B cell (primary cell): ENCODE measurements around the gene WDR12.

Experiments
- EZH2 ChIP-seq: IDR thresholded peaks from 2 replicates; pipeline ENCODE4 v1.6.1; 2012; ENCODE audit warnings: borderline replicate concordance, low read depth, mild to moderate bottlenecking, moderate library complexity, low read length; ENCODE audit not compliant: insufficient read depth, poor library complexity, severe bottlenecking
- TF ChIP-seq, protein P1 (sequence below): fragments of 200-600 bp; IDR thresholded peaks from one replicate; pipeline ENCODE4 v1.8.0; 2022; ENCODE audit warnings: antibody characterized with exemption, mild to moderate bottlenecking

DNA sequence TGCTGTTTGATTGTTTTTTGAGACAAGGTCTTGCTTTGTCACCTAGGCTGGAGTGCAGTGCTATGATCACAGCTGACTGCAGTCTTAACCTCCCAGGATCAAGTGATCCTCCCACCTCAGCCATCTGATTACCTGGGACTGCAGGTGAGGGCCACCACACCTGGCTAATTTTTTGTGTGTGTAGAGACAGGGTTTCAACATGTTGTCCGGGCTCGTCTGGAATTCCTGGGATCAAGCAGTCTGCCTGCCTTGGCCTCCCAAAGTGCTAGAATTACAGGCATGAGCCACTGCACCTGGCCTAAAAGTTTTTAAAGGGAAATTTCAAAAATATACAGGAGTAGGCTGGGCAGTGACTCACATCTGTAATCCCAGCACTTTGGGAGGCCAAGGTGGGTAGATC, 23.0 kb upstream of the WDR12 start:
- TF ChIP-seq, protein P1, sequence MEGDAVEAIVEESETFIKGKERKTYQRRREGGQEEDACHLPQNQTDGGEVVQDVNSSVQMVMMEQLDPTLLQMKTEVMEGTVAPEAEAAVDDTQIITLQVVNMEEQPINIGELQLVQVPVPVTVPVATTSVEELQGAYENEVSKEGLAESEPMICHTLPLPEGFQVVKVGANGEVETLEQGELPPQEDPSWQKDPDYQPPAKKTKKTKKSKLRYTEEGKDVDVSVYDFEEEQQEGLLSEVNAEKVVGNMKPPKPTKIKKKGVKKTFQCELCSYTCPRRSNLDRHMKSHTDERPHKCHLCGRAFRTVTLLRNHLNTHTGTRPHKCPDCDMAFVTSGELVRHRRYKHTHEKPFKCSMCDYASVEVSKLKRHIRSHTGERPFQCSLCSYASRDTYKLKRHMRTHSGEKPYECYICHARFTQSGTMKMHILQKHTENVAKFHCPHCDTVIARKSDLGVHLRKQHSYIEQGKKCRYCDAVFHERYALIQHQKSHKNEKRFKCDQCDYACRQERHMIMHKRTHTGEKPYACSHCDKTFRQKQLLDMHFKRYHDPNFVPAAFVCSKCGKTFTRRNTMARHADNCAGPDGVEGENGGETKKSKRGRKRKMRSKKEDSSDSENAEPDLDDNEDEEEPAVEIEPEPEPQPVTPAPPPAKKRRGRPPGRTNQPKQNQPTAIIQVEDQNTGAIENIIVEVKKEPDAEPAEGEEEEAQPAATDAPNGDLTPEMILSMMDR = no peak
- no peak for TF ChIP-seq EZH2
